ENCODE measurements around the gene STK39.

DNA sequence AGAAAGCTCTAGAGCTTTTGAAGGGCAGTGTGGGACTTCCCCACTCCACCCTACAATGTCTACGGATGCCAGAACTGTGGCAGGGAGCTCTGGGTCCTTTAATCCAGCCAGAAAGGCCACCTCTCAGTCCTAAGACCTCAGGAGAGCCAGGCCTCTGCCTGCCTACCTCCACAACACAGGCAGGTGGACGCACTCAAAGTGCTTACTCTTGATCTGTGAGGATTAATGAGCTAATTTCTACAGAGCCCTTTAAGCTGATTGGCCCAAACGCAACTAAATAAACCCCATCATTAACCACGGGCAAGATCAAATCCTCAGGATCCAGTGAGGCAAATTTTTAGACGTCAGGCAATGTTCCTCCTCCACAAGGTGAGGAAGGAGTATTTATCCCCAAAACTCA is 8.1 kb downstream of the STK39 start:
- TF ChIP-seq SMC3 (conservative IDR thresholded peaks at IDR 0.05; ENCODE audit: poor library complexity) (no peak), POLR2AphosphoS5 (IDR thresholded peaks at IDR 0.05) (no peak), RAD21 (conservative IDR thresholded peaks at IDR 0.05) (no peak), EP300 (conservative IDR thresholded peaks at IDR 0.05; ENCODE audit: poor library complexity, severe bottlenecking) (no peak), EZH2 (IDR thresholded peaks at IDR 0.05; ENCODE audit: borderline replicate concordance, insufficient read depth, low read length, poor library complexity, severe bottlenecking) (no peak), TAF1 (IDR thresholded peaks at IDR 0.05; ENCODE audit: low read depth) (no peak), MXI1 (conservative IDR thresholded peaks at IDR 0.05; ENCODE audit: poor library complexity, severe bottlenecking) (no peak)
- TF ChIP-seq, protein P1, sequence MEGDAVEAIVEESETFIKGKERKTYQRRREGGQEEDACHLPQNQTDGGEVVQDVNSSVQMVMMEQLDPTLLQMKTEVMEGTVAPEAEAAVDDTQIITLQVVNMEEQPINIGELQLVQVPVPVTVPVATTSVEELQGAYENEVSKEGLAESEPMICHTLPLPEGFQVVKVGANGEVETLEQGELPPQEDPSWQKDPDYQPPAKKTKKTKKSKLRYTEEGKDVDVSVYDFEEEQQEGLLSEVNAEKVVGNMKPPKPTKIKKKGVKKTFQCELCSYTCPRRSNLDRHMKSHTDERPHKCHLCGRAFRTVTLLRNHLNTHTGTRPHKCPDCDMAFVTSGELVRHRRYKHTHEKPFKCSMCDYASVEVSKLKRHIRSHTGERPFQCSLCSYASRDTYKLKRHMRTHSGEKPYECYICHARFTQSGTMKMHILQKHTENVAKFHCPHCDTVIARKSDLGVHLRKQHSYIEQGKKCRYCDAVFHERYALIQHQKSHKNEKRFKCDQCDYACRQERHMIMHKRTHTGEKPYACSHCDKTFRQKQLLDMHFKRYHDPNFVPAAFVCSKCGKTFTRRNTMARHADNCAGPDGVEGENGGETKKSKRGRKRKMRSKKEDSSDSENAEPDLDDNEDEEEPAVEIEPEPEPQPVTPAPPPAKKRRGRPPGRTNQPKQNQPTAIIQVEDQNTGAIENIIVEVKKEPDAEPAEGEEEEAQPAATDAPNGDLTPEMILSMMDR (IDR thresholded peaks at IDR 0.05; ENCODE audit: poor library complexity, severe bottlenecking): no peak
- TF ChIP-seq, protein P2, sequence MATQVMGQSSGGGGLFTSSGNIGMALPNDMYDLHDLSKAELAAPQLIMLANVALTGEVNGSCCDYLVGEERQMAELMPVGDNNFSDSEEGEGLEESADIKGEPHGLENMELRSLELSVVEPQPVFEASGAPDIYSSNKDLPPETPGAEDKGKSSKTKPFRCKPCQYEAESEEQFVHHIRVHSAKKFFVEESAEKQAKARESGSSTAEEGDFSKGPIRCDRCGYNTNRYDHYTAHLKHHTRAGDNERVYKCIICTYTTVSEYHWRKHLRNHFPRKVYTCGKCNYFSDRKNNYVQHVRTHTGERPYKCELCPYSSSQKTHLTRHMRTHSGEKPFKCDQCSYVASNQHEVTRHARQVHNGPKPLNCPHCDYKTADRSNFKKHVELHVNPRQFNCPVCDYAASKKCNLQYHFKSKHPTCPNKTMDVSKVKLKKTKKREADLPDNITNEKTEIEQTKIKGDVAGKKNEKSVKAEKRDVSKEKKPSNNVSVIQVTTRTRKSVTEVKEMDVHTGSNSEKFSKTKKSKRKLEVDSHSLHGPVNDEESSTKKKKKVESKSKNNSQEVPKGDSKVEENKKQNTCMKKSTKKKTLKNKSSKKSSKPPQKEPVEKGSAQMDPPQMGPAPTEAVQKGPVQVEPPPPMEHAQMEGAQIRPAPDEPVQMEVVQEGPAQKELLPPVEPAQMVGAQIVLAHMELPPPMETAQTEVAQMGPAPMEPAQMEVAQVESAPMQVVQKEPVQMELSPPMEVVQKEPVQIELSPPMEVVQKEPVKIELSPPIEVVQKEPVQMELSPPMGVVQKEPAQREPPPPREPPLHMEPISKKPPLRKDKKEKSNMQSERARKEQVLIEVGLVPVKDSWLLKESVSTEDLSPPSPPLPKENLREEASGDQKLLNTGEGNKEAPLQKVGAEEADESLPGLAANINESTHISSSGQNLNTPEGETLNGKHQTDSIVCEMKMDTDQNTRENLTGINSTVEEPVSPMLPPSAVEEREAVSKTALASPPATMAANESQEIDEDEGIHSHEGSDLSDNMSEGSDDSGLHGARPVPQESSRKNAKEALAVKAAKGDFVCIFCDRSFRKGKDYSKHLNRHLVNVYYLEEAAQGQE (IDR thresholded peaks at IDR 0.05; ENCODE audit: borderline replicate concordance): no peak
